NCI-H82 treated with DMSO at 0.1 percent for 48 hours (cell line): ENCODE data around the gene ERMAP.
"Not testable (repeated sequence)": the region's sequence is repeated elsewhere in the genome, so short reads cannot be mapped to it uniquely, and the experiment has no call there.

ENCODE experiments used
- DNase-seq: peaks from one replicate; lab custom pipeline; 2025; ENCODE audit not compliant: unreplicated experiment; lab: John Stamatoyannopoulos, UW

ERMAP gene

DNA sequence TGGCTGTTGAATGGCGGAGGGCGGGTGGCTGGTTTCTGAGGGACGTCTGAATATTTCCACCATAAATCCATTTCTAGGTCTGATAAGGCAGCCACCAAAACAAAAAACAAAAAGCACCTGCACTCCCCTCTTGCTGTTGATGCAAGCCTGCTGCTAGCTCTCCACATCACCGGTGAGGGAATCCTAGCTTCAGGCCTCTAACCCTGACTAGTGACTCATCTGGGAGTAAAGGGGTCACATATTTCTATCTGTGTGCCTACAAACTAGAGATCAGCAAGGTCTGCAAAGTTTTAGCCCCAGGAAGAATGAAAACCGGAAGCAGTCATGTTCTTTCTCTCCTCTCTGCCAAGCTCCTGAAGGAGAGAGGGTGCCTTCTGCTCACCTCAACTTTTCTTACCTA is 10.3 kb upstream of the ERMAP start:
- DNase-seq: no peak

- peak; percentile 92 for DNase-seq
Observed at GRCh38 chr1:42807056-42807668, 9.8 kb upstream of the ERMAP start.

GRCh38 chr1:42814815-42815214 is 2.1 kb upstream of the ERMAP start:
- DNase-seq: not testable (repeated sequence)

- DNase-seq: no peak
Observed at GRCh38 chr1:42815941-42816584, 859 bp upstream of the ERMAP start.

- DNase-seq: no peak
Observed at GRCh38 chr1:42817440-42817767, 482 bp downstream of the ERMAP start.

- DNase-seq: no peak
Observed at GRCh38 chr1:42817976-42818375, 1.1 kb downstream of the ERMAP start.

GRCh38 chr1:42820813-42821212 is 3.9 kb downstream of the ERMAP start:
- DNase-seq: no peak

GRCh38 chr1:42821690-42822089 is 4.8 kb downstream of the ERMAP start:
- DNase-seq: no peak

DNA sequence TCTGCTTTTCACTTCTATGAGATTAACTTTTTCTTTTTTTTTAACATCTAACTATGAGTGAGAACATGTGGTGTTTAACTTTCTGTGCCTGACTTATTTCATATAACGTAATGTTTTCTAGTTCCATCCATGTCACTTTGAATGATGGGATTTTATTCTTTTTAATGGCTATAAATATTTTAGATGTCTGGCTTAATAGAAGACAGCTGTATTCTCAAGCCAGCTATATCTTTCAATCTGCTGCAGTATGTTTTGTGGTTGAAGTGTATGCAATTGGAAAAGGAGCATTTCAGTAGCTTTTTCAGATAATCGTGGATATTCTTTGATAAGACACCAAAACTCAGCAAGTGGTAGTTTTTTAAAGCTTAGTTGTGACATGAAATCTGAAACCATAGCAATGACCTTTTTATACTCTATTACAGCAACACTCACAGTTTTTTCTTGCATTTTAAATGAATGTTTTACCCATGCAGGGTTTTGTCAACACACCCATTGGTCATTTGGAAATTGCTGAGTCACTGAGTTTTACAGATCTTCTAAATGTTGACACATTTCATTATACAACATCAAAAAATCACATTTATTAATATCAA is 6.0 kb downstream of the ERMAP start:
- DNase-seq: no peak

DNA sequence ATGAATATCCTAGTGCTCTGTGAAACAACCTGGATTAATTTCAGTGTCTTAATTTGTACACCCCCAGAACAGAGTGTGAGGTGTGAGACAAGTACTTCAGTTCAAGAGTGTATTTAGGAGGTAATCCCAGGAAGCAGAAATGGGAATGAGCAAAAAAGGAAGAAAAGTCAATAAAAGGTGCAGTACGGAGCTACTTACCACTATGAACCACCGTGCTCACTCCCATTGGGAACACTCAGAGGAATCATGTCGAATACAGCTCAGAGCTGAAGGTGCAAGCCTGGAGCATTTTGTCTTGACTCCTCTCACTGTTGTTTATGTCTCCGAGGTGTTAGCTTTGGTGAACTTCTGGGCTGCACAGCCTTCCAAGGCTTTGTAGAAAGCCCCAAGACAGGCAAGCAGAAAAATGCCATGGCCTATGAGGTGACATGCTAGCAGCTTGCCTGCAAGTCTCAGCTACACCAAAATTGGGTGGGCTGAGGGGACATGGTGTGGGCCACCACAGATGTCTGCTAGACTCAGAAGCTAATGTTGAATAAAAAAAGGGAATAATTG is 7.6 kb downstream of the ERMAP start:
- DNase-seq: no peak

DNA sequence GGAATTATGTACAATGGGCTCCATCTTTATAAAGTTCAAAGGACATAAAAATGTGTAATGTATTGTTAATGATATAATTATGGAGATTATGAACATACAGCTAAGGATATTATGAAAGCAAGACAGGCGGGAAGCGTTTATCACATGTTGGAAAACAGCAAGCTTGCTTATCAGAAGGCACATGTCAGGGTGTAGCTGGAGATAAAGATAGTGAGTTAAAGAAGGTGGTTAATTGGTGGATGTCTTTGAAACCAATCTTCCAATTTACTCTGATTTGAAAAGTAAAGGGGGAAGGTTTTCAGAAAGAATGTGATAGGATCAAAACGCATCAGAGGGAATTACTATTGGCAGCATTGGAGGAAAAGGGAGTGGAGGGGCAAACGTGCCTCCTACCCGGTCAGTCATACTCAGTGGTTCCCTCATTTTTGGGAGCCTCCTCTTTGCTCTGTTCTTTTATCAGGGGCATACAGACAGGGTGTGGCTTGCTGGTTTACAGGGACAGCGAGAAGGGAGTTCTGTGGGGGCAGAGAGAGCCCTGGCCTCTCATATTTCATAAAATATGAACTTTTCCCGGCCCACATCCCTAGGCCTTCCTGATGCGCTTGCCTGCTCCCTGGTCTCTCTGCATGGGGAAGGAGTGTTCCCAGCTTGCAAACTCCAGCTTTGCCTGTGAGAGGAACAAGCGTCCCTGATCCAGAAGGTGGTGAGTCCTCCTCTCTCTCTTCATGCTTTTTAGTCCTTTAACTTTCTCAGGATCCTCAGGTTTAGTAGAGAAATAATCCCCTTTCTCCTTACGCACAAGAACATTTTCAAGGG is 8.3 kb downstream of the ERMAP start:
- DNase-seq: no peak

DNA sequence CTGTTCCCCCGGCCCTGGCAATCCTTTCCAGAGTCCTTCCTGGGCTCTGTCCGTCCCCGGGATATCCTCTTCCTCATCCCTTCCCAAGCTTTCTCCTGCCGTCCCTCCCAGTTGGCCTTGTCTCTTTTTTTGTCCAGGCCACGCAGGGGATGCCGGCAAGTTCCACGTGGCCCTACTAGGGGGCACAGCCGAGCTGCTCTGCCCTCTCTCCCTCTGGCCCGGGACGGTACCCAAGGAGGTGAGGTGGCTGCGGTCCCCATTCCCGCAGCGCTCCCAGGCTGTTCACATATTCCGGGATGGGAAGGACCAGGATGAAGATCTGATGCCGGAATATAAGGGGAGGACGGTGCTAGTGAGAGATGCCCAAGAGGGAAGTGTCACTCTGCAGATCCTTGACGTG is 13.7 kb downstream of the ERMAP start:
- no peak for DNase-seq

- no peak for DNase-seq
Observed at GRCh38 chr1:42831273-42831672, 14.4 kb downstream of the ERMAP start.

GRCh38 chr1:42832641-42833240 is 15.8 kb downstream of the ERMAP start:
- no peak for DNase-seq

DNA sequence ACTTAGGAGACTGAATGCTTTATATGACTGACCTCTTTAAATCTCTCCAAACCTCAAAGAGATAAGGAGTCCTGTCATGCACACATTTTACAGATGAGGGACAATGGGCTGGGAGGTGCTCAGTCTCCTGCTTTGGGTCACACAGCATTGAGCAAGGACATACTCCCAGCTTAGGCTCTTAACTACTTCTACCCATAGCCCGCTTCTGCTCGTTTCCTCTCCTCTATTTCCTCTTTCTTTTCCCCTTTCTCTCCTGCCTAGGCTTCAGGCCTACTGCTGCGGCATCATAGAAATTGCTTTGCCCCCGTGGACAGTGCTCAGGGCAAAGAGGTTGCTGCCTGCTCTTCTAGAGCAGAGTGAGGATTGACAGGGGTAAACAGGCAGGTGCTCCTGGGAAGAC is 17.1 kb downstream of the ERMAP start:
- DNase-seq: no peak

DNA sequence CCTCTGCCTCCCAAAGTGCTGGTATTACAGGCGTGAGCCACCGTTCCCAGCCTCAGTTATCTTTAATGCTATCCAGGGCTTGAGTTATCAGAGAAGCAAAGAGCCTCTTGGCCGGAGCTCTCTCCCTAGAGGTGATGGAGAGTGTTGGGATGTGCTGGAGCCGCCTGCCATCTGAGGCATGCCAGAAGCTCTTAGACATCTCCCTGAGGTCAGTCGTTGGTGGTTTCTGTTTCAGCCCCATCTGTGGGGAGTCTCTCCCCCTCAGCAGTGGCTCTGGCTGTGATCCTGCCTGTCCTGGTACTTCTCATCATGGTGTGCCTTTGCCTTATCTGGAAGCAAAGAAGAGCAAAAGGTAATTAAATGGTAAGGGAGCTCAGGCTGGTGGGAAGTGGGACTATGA is 17.9 kb downstream of the ERMAP start:
- DNase-seq: no peak

DNA sequence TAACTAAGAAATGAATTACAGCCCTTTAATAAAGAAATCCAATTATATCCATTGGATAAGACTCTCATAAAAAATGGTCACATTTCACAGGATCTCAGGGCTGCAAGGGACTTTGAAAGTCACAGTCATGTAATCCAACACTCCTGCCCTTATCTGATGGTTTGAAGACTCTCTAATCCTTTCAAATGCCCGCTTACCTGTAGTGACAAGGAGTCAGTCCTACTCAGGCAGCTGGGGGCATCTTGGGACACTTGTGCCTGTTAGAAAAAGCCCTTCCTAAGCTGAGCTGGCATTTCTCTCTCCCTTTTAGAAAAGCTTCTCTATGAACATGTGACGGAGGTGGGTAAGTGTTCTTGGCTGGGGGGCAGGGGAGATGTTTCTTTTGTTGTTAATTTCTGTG is 18.5 kb downstream of the ERMAP start:
- DNase-seq: peak; percentile 70

- no peak for DNase-seq
Observed at GRCh38 chr1:42837709-42838108, 20.8 kb downstream of the ERMAP start.

GRCh38 chr1:42838482-42839190 is 21.7 kb downstream of the ERMAP start:
- DNase-seq: no peak

DNA sequence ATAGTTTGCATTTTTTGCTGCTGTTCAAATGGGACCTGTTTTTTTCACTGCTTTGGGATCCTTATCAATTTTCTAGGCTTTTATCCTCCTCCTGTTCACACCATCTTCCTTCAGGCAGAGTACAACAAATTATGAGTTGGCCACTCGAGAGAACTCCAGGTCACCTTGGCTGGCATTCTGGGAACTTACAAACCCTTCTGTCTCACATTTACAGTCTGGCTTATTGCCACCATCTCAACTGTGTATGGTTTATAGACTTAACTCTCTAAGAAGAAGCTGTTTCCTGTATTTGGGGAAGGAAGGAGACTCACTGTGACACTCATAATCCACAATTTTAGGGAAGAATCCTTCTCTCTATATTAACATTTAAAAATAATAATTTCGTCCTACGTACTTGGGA is 24.1 kb downstream of the ERMAP start:
- no peak for DNase-seq
